K562 (cell line): ENCODE results near the gene GLI1. TPM values are rescaled to one million over a fixed set of nuclear protein-coding genes. Genes with fewer than 3 reads are reported as not detected.

Source experiments
- CBFA2T2 ChIP-seq: fragments of 450-650 bp; conservative IDR thresholded peaks from 2 replicates; pipeline ENCODE4 v1.6.1; 2017; ENCODE audit warnings: mild to moderate bottlenecking
- CHD7 ChIP-seq: fragments of 200-600 bp; sonication (generic); IDR thresholded peaks from one replicate; pipeline ENCODE4 v1.6.1; 2012; ENCODE audit warnings: mild to moderate bottlenecking, low read depth, low read length, inconsistent platforms
- CSDE1 ChIP-seq, 2 experiments: fragments of 450-650 bp; IDR thresholded peaks; 2 replicates each; pipeline ENCODE4 v1.6.1; 2016; ENCODE audit warnings: mild to moderate bottlenecking in 1 of 2
- DIDO1 ChIP-seq: fragments of 450-650 bp; IDR thresholded peaks from 2 replicates; pipeline ENCODE4 v1.6.1; 2016; ENCODE audit warnings: low read depth, missing biosample characterization, missing genetic modification characterization
- ETS1 ChIP-seq: conservative IDR thresholded peaks from 2 replicates; pipeline ENCODE4 v1.6.1; 2011; ENCODE audit warnings: low read depth, mild to moderate bottlenecking, low read length; ENCODE audit not compliant: control insufficient read depth
- MEIS2 ChIP-seq: fragments of 450-650 bp; IDR thresholded peaks from 2 replicates; pipeline ENCODE4 v1.6.1; 2014; ENCODE audit warnings: mild to moderate bottlenecking; ENCODE audit not compliant: partially characterized antibody
- NCOA1 ChIP-seq: fragments of 450-650 bp; IDR thresholded peaks from 2 replicates; pipeline ENCODE4 v1.6.1; 2016; ENCODE audit warnings: low read depth
- NR2C1 ChIP-seq, 2 experiments: fragments of 450-650 bp; IDR thresholded peaks; 2 replicates each; pipeline ENCODE4 v1.6.1; 2017; ENCODE audit warnings: mild to moderate bottlenecking in 2 of 2, antibody characterized with exemption in 1 of 2, inconsistent platforms in 1 of 2, missing compliant biosample characterization in 1 of 2, missing genetic modification characterization in 1 of 2
- PREB ChIP-seq: sonication (generic); formaldehyde crosslinking; IDR thresholded peaks from 2 replicates; pipeline ENCODE4 v1.8.1; 2023; ENCODE audit warnings: mild to moderate bottlenecking, missing genetic modification reagents
- SIN3B ChIP-seq: fragments of 450-650 bp; IDR thresholded peaks from 2 replicates; pipeline ENCODE4 v1.6.1; 2017; ENCODE audit warnings: low read depth, mild to moderate bottlenecking, moderate library complexity
- SMAD3 ChIP-seq: fragments of 450-650 bp; formaldehyde crosslinking; conservative IDR thresholded peaks from 2 replicates; pipeline ENCODE4 v1.4.0; 2020; ENCODE audit warnings: mild to moderate bottlenecking
- SMARCA4 ChIP-seq: fragments of 450-650 bp; IDR thresholded peaks from 2 replicates; pipeline ENCODE4 v1.6.1; 2016
- SRSF1 ChIP-seq: fragments of 200-400 bp; formaldehyde crosslinking; IDR thresholded peaks from 2 replicates; pipeline ENCODE4 v1.6.1; 2017; ENCODE audit warnings: mild to moderate bottlenecking, low read depth, low read length, moderate library complexity
- ZNF197 ChIP-seq: fragments of 200-800 bp; sonication (Bioruptor generic); IDR thresholded peaks from 2 replicates; pipeline ENCODE4 v1.6.1; 2016; ENCODE audit warnings: low read depth, missing genetic modification characterization, missing compliant biosample characterization
- ZNF212 ChIP-seq: fragments of 450-650 bp; formaldehyde crosslinking; IDR thresholded peaks from 2 replicates; pipeline ENCODE4 v1.4.0; 2020; ENCODE audit warnings: mild to moderate bottlenecking
- polyA plus RNA-seq, 8 experiments: library from polyadenylated mRNA; depleted of rRNA in 4 of 8; stranded (reverse) in 5 of 8; unstranded in 3 of 8; fragments of >200 nt; fragmentation: Nextera tagmentation in 2 of 8; fragmentation: Illumina TruSeq in 1 of 8; extraction: Ambion mirVana in 2 of 8; extraction: Trizol in 1 of 8; gene quantifications; 2 replicates each; pipeline versions ENCODE4 v1.2.1 to v1.2.3, GENCODE V29; 2011 to 2014; ENCODE audit warnings: inconsistent platforms in 1 of 8, missing spikeins in 1 of 8
- total RNA-seq, 7 experiments: library from RNA; depleted of rRNA in 6 of 7; stranded (reverse); fragments of >200 nt in 6 of 7; fragmentation: Illumina TruSeq in 2 of 7; extraction: Trizol in 2 of 7; gene quantifications; 2 replicates each; pipeline versions ENCODE4 v1.2.1 to v1.2.3, GENCODE V29; 2011 to 2021; ENCODE audit warnings: low replicate concordance in 1 of 7

GLI1 gene
- total and polyA plus RNA-seq, 9 of the 15 experiments (the other 6 are each of a cell fraction or from before 2014, with no cell fraction given), result 0.24 to 3.7 (median 0.61) TPM

- TF ChIP-seq CHD7 (no peak), ZNF197 (CRISPR knock-in tag) (no peak), CSDE1 (IDR thresholded peaks at IDR 0.05) (no peak), PREB (no peak; the same call in 1 of the 2 replicates), CBFA2T2 (no peak), MEIS2 (no peak), DIDO1 (tag) (no peak), NR2C1 (IDR thresholded peaks at IDR 0.05) (peak; percentile 28; the same call in 1 of the 2 replicates), NR2C1 (tag; IDR thresholded peaks at IDR 0.05) (no peak), ZNF212 (no peak), NCOA1 (0 out of 2 replicates have a peak, but pooled peaks have one; percentile 13), SRSF1 (no peak), SIN3B (no peak), SMAD3 (CRISPR knock-in tag) (no peak), SMARCA4 (0 out of 2 replicates have a peak, but pooled peaks have one; percentile 28), ETS1 (no peak)
These were observed 383 bp upstream of the GLI1 start (continued) for GRCh38 chr12:57459055-57459749.
